Neural progenitor cell (in vitro differentiated cells): Measurements from ENCODE around the gene UHRF1.

Experiments used
- EZH2 ChIP-seq: fragments of 200-600 bp; sonication (generic); IDR thresholded peaks from 2 replicates; pipeline ENCODE4 v1.6.1; 2017; ENCODE audit warnings: antibody characterized with exemption, mild to moderate bottlenecking, moderate library complexity
- EZH2phosphoT487 ChIP-seq: fragments of 200-600 bp; sonication (generic); IDR thresholded peaks from 2 replicates; pipeline ENCODE4 v1.6.1; 2017; ENCODE audit warnings: antibody characterized with exemption
- TF ChIP-seq, protein P1 (sequence below): fragments of 200-600 bp; sonication (generic); IDR thresholded peaks from 2 replicates; pipeline ENCODE4 v1.5.1; 2017; ENCODE audit warnings: antibody characterized with exemption, mild to moderate bottlenecking

DNA sequence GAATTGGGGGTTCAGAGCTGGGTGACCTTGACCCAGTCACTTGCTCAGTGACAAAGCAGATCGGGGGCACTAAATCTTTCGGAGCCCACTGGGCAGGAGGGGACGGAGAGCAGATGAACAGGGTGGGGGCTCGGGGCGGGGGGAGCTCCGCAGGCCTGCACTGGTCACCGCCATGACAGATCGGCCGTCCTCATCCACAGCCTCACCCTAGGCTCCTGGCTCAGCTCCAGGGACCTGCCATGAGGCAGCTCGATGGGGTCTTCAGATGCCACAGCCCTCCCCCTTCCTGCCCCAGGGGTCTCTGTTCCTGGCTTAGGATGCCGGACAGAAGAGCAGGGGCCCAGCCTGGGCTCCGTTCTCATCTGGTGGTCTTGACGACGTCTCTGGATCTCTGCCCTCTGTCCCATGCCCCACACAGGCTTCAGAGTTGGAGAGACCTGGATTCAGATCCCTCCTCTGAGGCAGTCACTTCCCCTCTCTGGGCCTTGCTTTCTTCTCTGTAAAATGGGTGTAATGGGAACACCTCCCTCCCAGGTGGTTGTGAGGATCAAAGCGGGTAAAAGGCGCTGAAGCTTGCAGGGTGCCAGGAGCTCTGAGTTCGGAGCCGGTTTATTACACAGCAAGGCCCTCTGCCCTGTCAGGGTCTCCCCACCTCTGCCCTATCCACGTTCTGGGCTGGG lies 62.7 kb downstream of the UHRF1 start:
- TF ChIP-seq, protein P1, sequence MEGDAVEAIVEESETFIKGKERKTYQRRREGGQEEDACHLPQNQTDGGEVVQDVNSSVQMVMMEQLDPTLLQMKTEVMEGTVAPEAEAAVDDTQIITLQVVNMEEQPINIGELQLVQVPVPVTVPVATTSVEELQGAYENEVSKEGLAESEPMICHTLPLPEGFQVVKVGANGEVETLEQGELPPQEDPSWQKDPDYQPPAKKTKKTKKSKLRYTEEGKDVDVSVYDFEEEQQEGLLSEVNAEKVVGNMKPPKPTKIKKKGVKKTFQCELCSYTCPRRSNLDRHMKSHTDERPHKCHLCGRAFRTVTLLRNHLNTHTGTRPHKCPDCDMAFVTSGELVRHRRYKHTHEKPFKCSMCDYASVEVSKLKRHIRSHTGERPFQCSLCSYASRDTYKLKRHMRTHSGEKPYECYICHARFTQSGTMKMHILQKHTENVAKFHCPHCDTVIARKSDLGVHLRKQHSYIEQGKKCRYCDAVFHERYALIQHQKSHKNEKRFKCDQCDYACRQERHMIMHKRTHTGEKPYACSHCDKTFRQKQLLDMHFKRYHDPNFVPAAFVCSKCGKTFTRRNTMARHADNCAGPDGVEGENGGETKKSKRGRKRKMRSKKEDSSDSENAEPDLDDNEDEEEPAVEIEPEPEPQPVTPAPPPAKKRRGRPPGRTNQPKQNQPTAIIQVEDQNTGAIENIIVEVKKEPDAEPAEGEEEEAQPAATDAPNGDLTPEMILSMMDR: no peak
- no peak for TF ChIP-seq EZH2phosphoT487
- TF ChIP-seq EZH2: no peak
